Esophagus (tissue), 2 donors: ENCODE data around the gene CXCL12. TPM values are rescaled to one million over a fixed set of nuclear protein-coding genes. Genes with fewer than 3 reads are reported as not detected.

ENCODE experiments used
- H3K27ac ChIP-seq, 2 donors: one replicate each; pipeline ENCODE4 v1.5.1; 2013; ENCODE audit warnings: low read depth in 2 of 2, mild to moderate bottlenecking in 2 of 2, inconsistent platforms in 1 of 2, low read length in 1 of 2, moderate library complexity in 1 of 2
- H3K27me3 ChIP-seq, 2 donors: one replicate each; pipeline ENCODE4 v1.6.1; 2013; ENCODE audit warnings: low read length in 2 of 2, control low read depth in 1 of 2, mild to moderate bottlenecking in 1 of 2; ENCODE audit not compliant: insufficient read depth in 2 of 2, control insufficient read depth in 1 of 2
- H3K36me3 ChIP-seq, 2 donors: one replicate each; pipeline ENCODE4 v1.6.1; 2013; ENCODE audit warnings: low read length in 1 of 2; ENCODE audit not compliant: control insufficient read depth in 2 of 2, insufficient read depth in 2 of 2
- H3K4me1 ChIP-seq, 2 donors: one replicate each; pipeline ENCODE4 v1.6.1; 2013; ENCODE audit warnings: low read length in 1 of 2; ENCODE audit not compliant: control insufficient read depth in 2 of 2, insufficient read depth in 2 of 2
- H3K4me3 ChIP-seq, 2 donors: one replicate each; pipeline ENCODE4 v1.5.1; 2013; ENCODE audit warnings: low read length in 2 of 2, mild to moderate bottlenecking in 2 of 2, low read depth in 1 of 2, moderate library complexity in 1 of 2
- H3K9me3 ChIP-seq, 2 donors: one replicate each; pipeline ENCODE4 v1.6.1; 2013; ENCODE audit warnings: mild to moderate bottlenecking in 2 of 2, low read depth in 1 of 2, low read length in 1 of 2, moderate library complexity in 1 of 2; ENCODE audit not compliant: control insufficient read depth in 2 of 2, insufficient read depth in 1 of 2
- WGBS, 2 donors: extraction: QIAGEN DNeasy Blood & Tissue Kit; methylation state at CpG; one replicate each; pipeline ENCODE4 v1.1.7; 2013; 5-methylcytosine and 5-hydroxymethylcytosine counted together
- polyA plus RNA-seq, 2 donors: library from polyadenylated mRNA; stranded (reverse); fragments of 200-250 nt; gene quantifications; one replicate each; pipeline ENCODE4 v1.2.3, GENCODE V29; 2013
- donor health status: healthy with polysubstance abuse.
- donor health status: Bipolar disorder and iron deficiency.

CXCL12 gene
- polyA plus RNA-seq, 2 donors, result 4.1 to 7.9 TPM

DNA sequence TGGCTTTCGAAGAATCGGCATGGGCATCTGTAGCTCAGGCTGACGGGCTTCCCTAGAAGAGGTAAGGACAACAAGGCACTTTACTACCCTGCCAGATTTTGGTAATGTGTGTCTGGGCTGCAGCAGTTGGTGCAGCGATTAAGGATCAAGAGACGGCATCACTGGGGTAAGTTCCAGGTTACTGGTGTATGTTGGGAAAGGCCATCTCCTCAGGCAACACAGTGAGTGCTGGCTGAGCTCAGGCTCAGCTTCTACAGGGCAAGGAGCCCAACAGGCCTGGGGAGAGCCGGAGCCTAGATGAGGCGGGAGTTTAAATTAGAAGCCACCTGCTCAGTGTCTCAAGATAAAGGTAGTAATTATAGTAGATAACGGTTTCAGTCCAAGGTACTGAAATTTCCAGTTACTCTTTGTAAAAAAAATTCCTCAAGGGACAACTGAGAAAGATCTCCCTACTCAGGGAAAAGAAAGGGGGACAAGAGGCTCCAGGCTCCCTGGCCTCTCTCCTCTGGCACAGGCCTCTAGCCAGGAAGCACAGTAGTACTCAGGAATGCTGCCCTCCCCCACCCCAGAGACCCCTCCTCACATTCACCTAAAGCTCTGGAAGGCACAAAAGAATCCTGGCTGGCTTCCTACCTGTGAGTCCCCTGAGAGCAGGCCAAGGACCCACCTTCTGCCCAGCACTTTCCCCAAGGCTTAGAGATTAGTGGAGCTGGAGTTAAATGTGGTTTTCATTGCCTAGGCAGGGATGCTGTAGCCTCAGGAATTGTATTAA, 3.9 kb downstream of the CXCL12 start:
- no peak overlapping the region for H3K4me3 ChIP-seq
- WGBS, 2 donors, result 64 to 73% methylated on average over 8 of the region's 8 CpGs
- no peaks in the 10 kb centered on the region for H3K9me3 ChIP-seq
- peaks cover 0 to 8% of the 10 kb centered on the region in 2 donors for H3K4me1 ChIP-seq
- H3K36me3 ChIP-seq, result no peaks in the 10 kb centered on the region
- peaks cover 2 to 5% of the 10 kb centered on the region in 2 donors for H3K27me3 ChIP-seq
- H3K27ac ChIP-seq, result no peak overlapping the region

DNA sequence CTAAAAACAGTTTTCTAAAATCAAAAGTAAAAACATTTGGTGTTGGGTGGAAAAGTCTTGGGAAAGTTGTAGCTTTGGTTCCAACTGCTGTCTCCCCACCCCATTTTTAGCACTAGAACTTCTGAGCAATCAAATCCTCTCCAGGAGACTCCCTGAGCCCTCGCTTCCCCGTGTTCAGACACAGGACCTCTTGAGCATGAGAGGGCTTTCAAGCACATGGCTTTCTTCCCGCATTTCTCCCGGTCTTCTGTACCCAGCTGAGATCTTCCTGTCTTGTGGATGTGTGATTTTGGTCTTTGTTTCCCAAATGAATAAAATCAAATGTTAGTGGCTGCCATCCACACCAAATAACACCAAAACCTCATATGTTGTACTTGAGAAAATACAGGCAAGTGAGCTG, 5.0 kb downstream of the CXCL12 start:
- Histone ChIP-seq H3K27me3 (peaks cover 0 to 5% of the 10 kb centered on the region in 2 donors), H3K36me3 (no peaks in the 10 kb centered on the region), H3K4me1 (peaks cover 0 to 5% of the 10 kb centered on the region in 2 donors), H3K9me3 (no peaks in the 10 kb centered on the region), H3K27ac (no peak overlapping the region), H3K4me3 (no peak overlapping the region)
- WGBS, 2 donors, result 67 to 75% methylated on average over 4 of the region's 4 CpGs

DNA sequence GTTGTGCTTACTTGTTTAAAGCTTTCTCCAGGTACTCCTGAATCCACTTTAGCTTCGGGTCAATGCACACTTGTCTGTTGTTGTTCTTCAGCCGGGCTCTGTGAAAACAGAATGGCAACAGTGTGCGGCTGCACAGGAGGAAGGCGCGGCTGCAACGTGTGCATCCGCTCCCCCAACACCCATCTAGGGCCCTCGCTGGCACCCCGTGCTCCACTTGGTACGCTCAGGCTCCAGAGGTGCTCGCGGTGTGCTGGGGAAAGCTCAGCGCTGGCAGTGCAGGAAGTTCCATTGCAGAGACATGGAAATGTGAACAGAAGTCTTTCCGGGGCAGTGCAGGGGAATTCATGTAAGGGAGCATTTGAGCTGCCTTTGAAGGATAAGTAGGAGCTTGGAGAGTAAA, 6.3 kb downstream of the CXCL12 start:
- no peaks in the 10 kb centered on the region for H3K9me3 ChIP-seq
- no peak overlapping the region for H3K4me3 ChIP-seq
- no peak overlapping the region for H3K27ac ChIP-seq
- peaks cover 0 to 2% of the 10 kb centered on the region in 2 donors for H3K36me3 ChIP-seq
- WGBS, 2 donors, result 88 to 91% methylated on average over 14 of the region's 14 CpGs
- H3K27me3 ChIP-seq, result no peaks in the 10 kb centered on the region
- no peaks in the 10 kb centered on the region for H3K4me1 ChIP-seq

DNA sequence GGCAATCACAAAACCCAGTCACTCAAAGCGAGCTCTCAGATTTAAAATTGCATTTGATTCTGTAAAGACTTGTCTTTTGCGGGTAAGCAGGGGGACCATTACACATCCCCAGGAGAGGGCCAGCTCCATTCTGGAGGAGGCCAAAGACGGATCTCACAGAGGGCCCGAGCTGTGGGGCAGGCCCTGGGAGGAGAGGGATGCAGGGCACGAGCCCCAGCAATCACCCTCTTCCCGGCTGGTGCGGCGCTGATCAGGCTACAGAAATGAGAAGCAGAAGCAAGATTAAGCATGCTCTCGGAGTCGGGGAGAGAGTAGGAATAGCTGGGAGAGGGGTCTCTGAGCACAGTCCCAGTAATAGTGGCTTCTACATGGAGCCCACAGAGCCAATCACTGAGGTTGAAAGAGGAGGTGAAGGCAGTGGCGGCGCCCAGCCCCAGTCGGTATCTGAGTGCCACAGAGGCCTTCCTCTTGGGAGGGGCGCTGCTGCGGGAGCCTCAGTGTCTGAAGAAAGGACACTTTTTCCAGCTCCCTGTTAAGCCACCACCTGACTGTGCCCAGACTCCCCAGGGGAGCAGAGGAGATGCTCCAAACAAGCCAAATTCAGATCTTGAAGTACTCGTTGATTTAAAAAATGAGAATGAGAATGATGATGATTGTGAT, 7.1 kb downstream of the CXCL12 start:
- H3K27ac ChIP-seq, result no peak overlapping the region
- no peaks in the 10 kb centered on the region for H3K27me3 ChIP-seq
- H3K4me3 ChIP-seq, result no peak overlapping the region
- peaks cover 0 to 2% of the 10 kb centered on the region in 2 donors for H3K36me3 ChIP-seq
- H3K9me3 ChIP-seq, result no peaks in the 10 kb centered on the region
- 84 to 90% methylated on average over 16 of the region's 16 CpGs for WGBS, 2 donors
- no peaks in the 10 kb centered on the region for H3K4me1 ChIP-seq

DNA sequence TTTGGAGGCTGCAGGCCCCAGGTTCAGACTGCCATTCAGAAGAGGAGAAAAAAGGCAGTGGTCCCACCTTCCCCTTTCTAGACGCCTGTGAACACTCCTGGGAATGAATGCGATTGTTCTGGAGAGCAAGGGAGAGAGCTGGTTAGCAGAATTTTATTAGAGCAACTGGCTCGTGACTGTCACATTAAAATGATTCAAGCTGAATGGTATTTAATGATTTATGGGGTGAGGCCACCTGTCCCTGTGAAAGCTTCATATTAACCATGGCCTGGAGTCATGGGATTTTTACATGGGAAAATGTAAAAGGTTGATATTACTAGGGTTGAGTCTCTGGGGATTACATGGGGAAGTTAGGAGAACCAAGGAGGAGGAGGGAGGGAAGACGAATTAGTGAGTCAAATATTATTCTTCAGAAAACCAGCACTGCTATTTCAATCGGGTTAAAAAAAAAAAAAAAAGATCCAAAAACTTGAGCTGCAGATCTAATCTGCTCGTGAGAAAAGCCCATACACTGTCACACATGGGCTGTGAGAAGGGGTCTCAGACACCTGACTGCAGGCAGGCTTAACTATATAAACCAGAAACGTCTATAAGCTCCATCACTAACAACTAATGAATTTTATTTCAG, 8.3 kb downstream of the CXCL12 start:
- Histone ChIP-seq H3K27me3 (no peaks in the 10 kb centered on the region), H3K27ac (no peak overlapping the region), H3K9me3 (peaks cover 0 to 2% of the 10 kb centered on the region in 2 donors), H3K4me3 (no peak overlapping the region), H3K36me3 (peaks cover 0 to 2% of the 10 kb centered on the region in 2 donors), H3K4me1 (no peaks in the 10 kb centered on the region)
- WGBS, 2 donors, result 62 to 65% methylated on average over 7 of the region's 7 CpGs

DNA sequence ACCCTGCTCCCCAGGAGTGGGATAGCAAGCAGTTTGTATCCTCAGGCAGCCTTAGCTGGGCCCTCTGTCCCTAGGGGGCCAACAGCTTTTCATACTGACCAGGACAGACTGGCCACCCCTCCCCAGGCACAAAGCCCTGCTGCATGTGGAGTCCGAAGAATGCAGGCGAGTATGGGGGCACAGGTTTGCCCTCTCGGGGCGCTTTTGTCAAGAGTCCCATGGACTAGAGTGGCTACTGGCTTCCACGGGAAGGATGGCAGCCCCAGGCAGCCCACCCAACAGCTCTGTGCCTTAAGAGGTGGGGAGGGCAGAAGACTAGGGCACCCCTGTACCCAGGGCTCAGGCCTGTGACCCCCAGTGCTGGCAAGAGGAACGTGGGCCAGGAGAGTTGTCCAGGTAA, 10.7 kb downstream of the CXCL12 start:
- Histone ChIP-seq H3K27ac (no peak overlapping the region), H3K4me1 (no peaks in the 10 kb centered on the region), H3K36me3 (peaks cover 0 to 2% of the 10 kb centered on the region in 2 donors), H3K9me3 (peaks cover 0 to 2% of the 10 kb centered on the region in 2 donors), H3K4me3 (no peak overlapping the region), H3K27me3 (no peaks in the 10 kb centered on the region)
- 84 to 89% methylated on average over 6 of the region's 6 CpGs for WGBS, 2 donors

DNA sequence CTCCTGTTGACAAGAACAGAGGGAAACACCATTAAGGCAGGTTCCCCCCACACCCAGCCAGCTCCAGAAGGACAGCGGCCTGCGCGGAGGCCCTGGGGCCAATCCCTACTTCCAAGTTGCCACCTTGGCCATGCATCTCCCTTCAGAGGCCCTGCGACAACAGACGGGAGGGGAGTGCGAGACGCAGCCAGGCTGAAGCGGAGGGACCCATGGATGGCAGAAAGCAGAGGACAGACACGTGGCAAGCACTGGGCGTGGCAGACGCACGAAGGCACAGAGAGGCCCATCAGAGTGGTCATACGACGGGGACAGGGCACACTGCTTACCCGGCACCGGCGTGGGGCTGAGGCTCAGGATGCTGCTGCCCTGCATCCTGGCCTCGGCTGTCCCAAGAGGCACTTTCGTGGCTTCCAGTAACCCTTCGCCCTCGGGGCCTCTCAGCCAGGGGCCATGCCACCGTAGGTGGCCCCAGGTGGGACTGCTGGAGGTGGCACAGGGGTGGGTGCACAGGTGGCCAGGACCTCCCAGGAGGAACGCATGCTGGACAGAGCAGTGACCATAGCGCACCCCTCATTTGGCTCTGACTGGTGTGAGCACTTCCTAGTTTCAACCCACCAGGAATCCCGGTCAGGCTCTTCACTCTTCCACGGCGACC, 11.4 kb downstream of the CXCL12 start:
- H3K4me3 ChIP-seq, result no peak overlapping the region
- H3K9me3 ChIP-seq, result peaks cover 0 to 2% of the 10 kb centered on the region in 2 donors
- no peaks in the 10 kb centered on the region for H3K27me3 ChIP-seq
- 89% methylated on average over 27 of the region's 27 CpGs for WGBS, 2 donors
- H3K27ac ChIP-seq, result no peak overlapping the region
- H3K36me3 ChIP-seq, result peaks cover 0 to 2% of the 10 kb centered on the region in 2 donors
- H3K4me1 ChIP-seq, result no peaks in the 10 kb centered on the region

DNA sequence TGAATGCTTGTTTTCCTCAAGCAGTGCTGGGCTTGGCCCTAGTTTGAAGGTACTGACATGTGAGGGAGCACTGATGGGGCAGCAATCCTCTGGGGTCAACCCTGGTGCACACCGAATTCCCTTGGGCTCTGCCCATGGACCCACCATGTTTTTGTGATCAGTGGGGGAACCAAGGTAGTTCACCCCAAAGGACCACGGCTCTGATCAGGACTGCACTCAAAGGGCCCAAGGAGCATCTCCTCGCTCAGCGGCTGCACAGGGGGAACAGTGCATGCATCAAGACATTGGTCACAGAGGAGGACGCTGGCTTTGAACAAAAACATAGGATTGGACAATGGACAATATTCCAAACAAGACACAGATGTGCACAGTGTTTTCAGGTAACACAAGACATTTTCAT, 12.7 kb downstream of the CXCL12 start:
- H3K27ac ChIP-seq, result no peak overlapping the region
- 92% methylated on average over 5 of the region's 5 CpGs for WGBS, 2 donors

DNA sequence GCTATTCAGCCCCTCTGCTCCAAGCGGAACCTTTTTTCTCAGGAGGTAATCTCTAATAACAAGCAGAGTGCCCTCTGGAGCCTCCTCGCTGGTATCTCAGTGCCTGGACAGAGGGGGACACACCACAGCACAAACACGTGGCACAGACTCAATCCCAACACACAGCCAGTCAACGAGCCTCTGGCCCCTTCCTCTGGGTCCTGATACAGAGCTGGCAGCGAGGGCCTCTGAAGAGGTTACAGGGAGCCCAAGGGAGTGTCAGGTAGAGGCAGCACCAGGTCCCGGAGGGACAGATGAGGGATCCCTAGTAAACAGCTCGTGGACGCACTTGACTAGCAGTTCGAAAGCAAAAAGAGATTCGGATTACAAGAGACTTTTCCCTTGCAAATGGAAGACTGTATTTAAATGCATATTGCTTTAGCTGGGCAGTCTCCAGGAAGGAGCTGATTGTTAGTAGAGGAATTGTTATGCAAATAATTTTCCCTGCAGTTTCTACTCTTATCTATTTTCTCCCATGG, 14.1 kb downstream of the CXCL12 start:
- Histone ChIP-seq H3K9me3 (peaks cover 0 to 4% of the 10 kb centered on the region in 2 donors), H3K27ac (no peak overlapping the region), H3K4me1 (no peaks in the 10 kb centered on the region), H3K27me3 (no peaks in the 10 kb centered on the region), H3K4me3 (no peak overlapping the region), H3K36me3 (peaks cover 0 to 2% of the 10 kb centered on the region in 2 donors)
- 55 to 66% methylated on average over 10 of the region's 10 CpGs for WGBS, 2 donors

More for the DNA sequence above, 12.7 kb downstream of the CXCL12 start:
- Histone ChIP-seq H3K4me1 (no peaks in the 10 kb centered on the region), H3K4me3 (no peak overlapping the region), H3K36me3 (peaks cover 0 to 2% of the 10 kb centered on the region in 2 donors), H3K27me3 (no peaks in the 10 kb centered on the region), H3K9me3 (peaks cover 0 to 4% of the 10 kb centered on the region in 2 donors)
